DMS153 (cell line): ENCODE results near the gene NUDT8.
"Not testable (repeated sequence)": the region's sequence is repeated elsewhere in the genome, so short reads cannot be mapped to it uniquely, and the experiment has no call there.

Experiments used
- DNase-seq: peaks from one replicate; lab custom pipeline; 2025; lab: John Stamatoyannopoulos, UW

Gene NUDT8

GRCh38 chr11:67627812-67628624, 1.7 kb downstream of the NUDT8 start:
- DNase-seq: no peak

- no peak for DNase-seq
These were observed 2.3 kb downstream of the NUDT8 start for GRCh38 chr11:67627441-67627811.

GRCh38 chr11:67626970-67627369, 2.8 kb downstream of the NUDT8 start:
- DNase-seq: no peak

- DNase-seq: not testable (repeated sequence)
These were observed 3.5 kb downstream of the NUDT8 start for GRCh38 chr11:67626131-67626833.

- DNase-seq: not testable (repeated sequence)
These were observed 5.9 kb downstream of the NUDT8 start for GRCh38 chr11:67623795-67624194.

GRCh38 chr11:67622905-67623304, 6.8 kb downstream of the NUDT8 start:
- not testable (repeated sequence) for DNase-seq

GRCh38 chr11:67621928-67622327, 7.8 kb downstream of the NUDT8 start:
- DNase-seq: not testable (repeated sequence)

- DNase-seq: not testable (repeated sequence)
These were observed 9.1 kb downstream of the NUDT8 start for GRCh38 chr11:67620621-67621020.

- DNase-seq: not testable (repeated sequence)
These were observed 9.8 kb downstream of the NUDT8 start for GRCh38 chr11:67619683-67620618.

GRCh38 chr11:67618901-67619659, 10.7 kb downstream of the NUDT8 start:
- not testable (repeated sequence) for DNase-seq

- no peak for DNase-seq
These were observed 12.3 kb downstream of the NUDT8 start for GRCh38 chr11:67617243-67617953.

- no peak for DNase-seq
These were observed 13.1 kb downstream of the NUDT8 start for GRCh38 chr11:67616431-67617242.

- DNase-seq: no peak
These were observed 13.9 kb downstream of the NUDT8 start for GRCh38 chr11:67615728-67616430.

GRCh38 chr11:67614730-67615714, 14.7 kb downstream of the NUDT8 start:
- peak; percentile 60 for DNase-seq

- DNase-seq: no peak
These were observed 15.6 kb downstream of the NUDT8 start for GRCh38 chr11:67613960-67614715.

GRCh38 chr11:67613313-67613959, 16.3 kb downstream of the NUDT8 start:
- DNase-seq: no peak

- no peak for DNase-seq
These were observed 17.0 kb downstream of the NUDT8 start for GRCh38 chr11:67612751-67613150.
